ENCODE measurements around the gene CCDC88C.

DNA sequence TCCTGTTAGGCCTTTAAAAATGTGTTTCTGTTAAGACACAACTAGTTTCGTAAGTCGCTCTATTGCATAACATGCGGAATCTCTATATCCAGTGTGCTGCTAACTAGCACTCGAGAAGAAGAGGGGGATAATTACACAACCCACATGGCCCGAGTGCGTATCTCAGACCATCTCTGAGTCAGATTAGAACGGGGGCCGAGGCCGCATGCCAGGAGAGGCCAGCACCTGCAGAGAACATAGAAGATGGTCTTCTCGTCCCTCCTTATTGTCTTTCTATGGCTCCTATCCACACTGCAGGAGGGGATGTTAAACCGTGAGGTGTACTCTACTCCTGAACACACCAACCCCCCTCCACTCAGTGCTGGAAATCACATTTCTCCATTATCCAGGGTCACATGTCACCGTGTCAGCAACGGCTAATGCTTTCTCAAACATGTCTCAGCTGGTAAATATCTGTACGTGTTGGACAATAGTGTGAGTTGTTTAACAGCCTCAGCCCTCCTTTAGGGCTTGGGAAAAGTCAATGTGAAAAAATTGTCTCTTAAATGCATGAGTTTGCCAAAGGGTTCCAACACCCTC is 56.3 kb downstream of the CCDC88C start:
- TF ChIP-seq, protein P1, sequence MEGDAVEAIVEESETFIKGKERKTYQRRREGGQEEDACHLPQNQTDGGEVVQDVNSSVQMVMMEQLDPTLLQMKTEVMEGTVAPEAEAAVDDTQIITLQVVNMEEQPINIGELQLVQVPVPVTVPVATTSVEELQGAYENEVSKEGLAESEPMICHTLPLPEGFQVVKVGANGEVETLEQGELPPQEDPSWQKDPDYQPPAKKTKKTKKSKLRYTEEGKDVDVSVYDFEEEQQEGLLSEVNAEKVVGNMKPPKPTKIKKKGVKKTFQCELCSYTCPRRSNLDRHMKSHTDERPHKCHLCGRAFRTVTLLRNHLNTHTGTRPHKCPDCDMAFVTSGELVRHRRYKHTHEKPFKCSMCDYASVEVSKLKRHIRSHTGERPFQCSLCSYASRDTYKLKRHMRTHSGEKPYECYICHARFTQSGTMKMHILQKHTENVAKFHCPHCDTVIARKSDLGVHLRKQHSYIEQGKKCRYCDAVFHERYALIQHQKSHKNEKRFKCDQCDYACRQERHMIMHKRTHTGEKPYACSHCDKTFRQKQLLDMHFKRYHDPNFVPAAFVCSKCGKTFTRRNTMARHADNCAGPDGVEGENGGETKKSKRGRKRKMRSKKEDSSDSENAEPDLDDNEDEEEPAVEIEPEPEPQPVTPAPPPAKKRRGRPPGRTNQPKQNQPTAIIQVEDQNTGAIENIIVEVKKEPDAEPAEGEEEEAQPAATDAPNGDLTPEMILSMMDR (IDR thresholded peaks at IDR 0.05), result no peak
- TF ChIP-seq EZH2phosphoT487 (IDR thresholded peaks at IDR 0.05) (no peak), EZH2 (IDR thresholded peaks at IDR 0.05) (no peak)
